VCaP (cell line): ENCODE measurements around the gene ASB2.

ENCODE experiments used
- H3K27ac ChIP-seq: fragments of 450-650 bp; 2 replicates; pipeline ENCODE4 v1.5.1; 2017
- TF ChIP-seq, protein P1 (sequence below): fragments of 450-650 bp; conservative IDR thresholded peaks from 2 replicates; pipeline ENCODE4 v1.5.1; 2017; ENCODE audit warnings: mild to moderate bottlenecking, moderate library complexity

The ASB2 gene

GRCh38 chr14:93936926-93937325, 39.4 kb downstream of the ASB2 start:
- TF ChIP-seq, protein P1, sequence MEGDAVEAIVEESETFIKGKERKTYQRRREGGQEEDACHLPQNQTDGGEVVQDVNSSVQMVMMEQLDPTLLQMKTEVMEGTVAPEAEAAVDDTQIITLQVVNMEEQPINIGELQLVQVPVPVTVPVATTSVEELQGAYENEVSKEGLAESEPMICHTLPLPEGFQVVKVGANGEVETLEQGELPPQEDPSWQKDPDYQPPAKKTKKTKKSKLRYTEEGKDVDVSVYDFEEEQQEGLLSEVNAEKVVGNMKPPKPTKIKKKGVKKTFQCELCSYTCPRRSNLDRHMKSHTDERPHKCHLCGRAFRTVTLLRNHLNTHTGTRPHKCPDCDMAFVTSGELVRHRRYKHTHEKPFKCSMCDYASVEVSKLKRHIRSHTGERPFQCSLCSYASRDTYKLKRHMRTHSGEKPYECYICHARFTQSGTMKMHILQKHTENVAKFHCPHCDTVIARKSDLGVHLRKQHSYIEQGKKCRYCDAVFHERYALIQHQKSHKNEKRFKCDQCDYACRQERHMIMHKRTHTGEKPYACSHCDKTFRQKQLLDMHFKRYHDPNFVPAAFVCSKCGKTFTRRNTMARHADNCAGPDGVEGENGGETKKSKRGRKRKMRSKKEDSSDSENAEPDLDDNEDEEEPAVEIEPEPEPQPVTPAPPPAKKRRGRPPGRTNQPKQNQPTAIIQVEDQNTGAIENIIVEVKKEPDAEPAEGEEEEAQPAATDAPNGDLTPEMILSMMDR, result no peak
- H3K27ac ChIP-seq, result no peak overlapping the region

- TF ChIP-seq, protein P1, result peak; percentile 81
These were observed 40.1 kb downstream of the ASB2 start for GRCh38 chr14:93936245-93936644.

DNA sequence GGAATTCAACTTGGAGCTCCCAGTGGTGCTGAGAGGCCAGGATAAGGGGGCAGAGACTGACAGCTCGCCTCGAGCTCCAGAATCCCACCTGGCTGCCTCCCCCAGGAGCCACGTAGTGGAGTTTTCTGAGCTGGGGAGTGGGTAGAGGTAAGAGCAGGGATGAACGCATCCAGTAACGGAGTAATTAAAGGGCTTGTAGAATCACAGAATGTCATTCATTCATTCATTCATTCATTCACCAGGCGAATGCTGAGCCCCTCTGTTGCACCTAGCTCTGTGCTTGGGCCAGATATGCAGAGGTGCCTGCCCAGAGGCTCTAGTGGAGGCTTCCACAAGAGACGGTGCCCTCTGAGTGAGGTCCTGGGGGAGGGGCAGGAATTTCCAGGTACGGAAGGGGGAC, 41.2 kb downstream of the ASB2 start:
- TF ChIP-seq, protein P1, result no peak

More at GRCh38 chr14:93936245-93936644, 40.1 kb downstream of the ASB2 start:
- no peak overlapping the region for H3K27ac ChIP-seq

DNA sequence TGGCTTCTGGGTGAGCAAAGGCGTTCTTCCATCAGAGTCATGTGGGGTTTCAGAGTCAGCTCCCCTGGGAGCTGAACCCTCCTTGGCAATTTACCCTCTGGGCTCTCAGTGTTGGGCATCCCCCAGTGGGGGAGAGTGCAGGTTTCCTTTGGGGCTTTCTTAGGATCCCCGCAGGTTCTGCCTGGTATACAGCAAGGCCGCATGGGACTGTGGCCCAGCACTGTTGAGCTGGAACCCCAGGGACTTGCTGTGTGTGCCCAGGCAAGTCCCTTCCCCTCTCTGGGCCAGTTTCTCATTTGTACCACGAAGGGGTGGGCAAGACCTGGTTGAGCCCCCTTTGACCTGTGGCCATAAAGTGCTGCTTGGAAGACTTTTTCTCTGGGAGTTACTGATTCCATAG, 43.7 kb downstream of the ASB2 start:
- TF ChIP-seq, protein P1, result no peak

More for the DNA sequence above, 41.2 kb downstream of the ASB2 start:
- no peak overlapping the region for H3K27ac ChIP-seq

GRCh38 chr14:93930989-93931307, 45.4 kb downstream of the ASB2 start:
- no peak overlapping the region for H3K27ac ChIP-seq
- TF ChIP-seq, protein P1, result no peak

More for the DNA sequence above, 43.7 kb downstream of the ASB2 start:
- H3K27ac ChIP-seq, result no peak overlapping the region

GRCh38 chr14:93930296-93930988, 45.9 kb downstream of the ASB2 start:
- H3K27ac ChIP-seq, result no peak overlapping the region
- TF ChIP-seq, protein P1, result no peak

DNA sequence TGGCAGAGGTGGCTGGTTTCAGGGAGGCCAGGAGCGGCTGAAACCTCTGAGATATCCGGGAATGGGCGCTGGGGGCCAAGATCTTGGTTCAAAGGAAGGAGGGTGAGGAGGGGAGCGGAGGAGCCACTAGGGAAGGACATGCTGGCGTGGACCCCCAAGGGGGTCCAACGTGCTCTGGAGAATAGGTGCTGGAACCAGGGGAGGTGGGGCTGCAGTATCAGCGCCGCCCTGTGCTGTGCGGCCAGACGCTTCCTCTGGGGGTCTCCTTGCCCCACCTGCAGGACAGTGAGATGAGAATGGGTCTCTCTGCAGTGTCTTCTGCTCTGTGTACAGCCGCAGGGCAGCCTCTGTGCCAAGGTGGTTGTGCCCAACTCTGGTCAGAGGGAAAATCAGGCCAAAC, 46.7 kb downstream of the ASB2 start:
- H3K27ac ChIP-seq, result no peak overlapping the region
- TF ChIP-seq, protein P1, result no peak
